Subcutaneous adipose tissue (tissue), 4 donors: ENCODE data around the gene CILP2. TPM values are rescaled to one million over a fixed set of nuclear protein-coding genes. Genes with fewer than 3 reads are reported as not detected.

Experiments used
- total RNA-seq, 4 donors: library from RNA; depleted of rRNA; stranded (reverse); fragments of >200 nt; gene quantifications; one replicate each; pipeline ENCODE4 v1.1.0, GENCODE V29; 2016
- TF ChIP-seq, protein P1 (sequence below): fragments of 450-650 bp; IDR thresholded peaks from one replicate; pipeline ENCODE4 v1.5.1; 2016; ENCODE audit warnings: low read depth, mild to moderate bottlenecking, control low read depth, antibody characterized with exemption, moderate library complexity

CILP2 gene
- total RNA-seq, 4 donors from 2014 or later, result 0.38 to 0.85 TPM; not detected in 2

DNA sequence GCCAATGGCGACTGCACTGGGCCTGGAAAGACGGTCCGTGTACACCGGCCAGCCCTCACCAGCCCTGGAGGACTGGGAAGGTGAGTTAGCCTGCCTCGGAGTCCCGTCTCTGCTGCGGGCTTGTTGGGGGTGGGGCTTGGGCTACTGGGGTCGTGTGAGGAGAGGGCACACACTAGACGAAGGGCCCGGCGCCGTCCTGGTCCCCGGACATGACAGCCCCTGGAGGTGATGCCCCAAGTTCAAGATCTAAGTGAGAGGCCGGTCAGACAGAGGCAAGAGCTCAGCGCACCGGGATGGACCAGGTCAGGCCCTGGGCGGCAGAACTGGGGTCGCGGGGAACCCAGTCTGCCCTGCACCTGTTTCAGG lies 1.6 kb downstream of the CILP2 start:
- TF ChIP-seq, protein P1, sequence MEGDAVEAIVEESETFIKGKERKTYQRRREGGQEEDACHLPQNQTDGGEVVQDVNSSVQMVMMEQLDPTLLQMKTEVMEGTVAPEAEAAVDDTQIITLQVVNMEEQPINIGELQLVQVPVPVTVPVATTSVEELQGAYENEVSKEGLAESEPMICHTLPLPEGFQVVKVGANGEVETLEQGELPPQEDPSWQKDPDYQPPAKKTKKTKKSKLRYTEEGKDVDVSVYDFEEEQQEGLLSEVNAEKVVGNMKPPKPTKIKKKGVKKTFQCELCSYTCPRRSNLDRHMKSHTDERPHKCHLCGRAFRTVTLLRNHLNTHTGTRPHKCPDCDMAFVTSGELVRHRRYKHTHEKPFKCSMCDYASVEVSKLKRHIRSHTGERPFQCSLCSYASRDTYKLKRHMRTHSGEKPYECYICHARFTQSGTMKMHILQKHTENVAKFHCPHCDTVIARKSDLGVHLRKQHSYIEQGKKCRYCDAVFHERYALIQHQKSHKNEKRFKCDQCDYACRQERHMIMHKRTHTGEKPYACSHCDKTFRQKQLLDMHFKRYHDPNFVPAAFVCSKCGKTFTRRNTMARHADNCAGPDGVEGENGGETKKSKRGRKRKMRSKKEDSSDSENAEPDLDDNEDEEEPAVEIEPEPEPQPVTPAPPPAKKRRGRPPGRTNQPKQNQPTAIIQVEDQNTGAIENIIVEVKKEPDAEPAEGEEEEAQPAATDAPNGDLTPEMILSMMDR, result no peak

DNA sequence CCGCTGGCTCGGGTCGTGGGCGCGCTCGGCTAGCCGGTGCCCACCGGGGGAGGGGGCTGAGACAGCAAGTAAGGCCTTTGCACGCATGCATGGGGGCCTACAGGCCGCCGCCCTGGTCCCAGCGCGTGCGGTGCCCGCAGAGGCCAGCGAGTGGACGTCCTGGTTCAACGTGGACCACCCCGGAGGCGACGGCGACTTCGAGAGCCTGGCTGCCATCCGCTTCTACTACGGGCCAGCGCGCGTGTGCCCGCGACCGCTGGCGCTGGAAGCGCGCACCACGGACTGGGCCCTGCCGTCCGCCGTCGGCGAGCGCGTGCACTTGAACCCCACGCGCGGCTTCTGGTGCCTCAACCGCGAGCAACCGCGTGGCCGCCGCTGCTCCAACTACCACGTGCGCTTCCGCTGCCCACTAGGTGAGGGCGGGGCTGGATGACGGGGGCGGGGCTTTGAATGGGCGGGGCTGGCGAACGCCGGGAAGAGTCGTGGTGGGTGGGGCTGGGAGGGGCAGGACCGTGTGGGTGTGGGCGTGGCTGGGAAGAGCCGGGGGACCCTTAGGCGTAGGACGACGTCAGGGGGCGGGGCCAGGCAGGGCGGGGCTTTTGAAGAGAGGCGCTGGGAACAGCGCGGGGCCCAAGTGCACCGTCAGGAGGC lies 2.1 kb downstream of the CILP2 start:
- TF ChIP-seq, protein P1, result no peak

DNA sequence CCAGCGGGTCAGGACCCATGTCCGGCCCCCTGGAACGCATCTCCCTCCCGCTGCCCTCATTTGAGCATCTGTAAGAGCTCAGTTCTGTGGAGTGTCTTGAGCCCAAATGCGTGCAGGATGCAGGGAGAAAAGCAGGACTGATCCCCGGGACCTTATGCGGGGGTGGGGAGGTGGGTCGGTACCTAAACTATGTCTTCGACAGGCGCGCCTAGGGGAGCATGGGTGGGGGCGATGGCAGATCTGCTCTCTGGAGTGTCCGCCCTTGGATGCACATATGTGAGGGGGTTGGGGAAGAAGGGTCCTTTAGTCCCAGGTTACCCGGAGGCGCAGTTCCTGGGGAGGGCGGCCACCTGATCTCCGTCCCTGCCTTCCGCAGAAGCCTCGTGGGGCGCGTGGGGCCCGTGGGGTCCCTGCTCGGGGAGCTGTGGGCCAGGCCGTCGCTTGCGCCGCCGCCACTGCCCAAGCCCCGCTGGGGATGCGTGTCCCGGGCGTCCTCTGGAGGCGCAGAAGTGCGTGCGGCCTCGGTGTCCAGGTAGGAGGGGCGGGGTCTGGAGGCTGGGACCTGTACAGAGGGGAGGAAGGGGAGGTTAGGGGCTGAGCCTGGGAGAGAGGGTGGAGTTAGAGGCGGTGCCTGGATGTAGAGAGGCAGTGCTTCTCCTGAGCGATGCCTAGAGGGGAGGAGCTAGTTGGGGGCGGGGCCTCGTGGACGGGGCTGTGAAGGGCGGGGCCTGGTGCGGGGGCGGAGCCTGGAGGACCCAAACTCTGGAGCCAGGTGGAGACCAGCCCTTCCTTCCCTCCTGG lies 2.9 kb downstream of the CILP2 start:
- TF ChIP-seq, protein P1, result no peak

DNA sequence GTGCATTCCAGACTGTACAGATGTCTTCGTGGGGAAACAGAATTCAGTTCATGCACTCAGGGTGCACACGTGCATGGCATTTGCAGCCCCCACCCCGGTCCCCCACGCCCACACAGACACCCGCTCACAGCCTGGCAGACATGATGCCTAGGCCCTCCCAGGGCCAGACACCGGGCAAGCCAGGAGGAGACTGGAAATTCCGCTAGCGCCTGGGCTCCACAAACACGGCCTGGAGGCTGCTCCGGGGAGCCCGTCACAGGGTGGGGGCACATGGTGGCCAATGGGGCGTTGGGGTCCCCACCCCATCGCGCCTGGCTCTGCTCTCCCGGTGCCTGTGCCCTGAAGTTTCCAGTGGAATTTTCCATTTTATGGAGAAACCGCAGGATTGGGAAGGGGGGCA lies 3.6 kb downstream of the CILP2 start:
- TF ChIP-seq, protein P1, result no peak

DNA sequence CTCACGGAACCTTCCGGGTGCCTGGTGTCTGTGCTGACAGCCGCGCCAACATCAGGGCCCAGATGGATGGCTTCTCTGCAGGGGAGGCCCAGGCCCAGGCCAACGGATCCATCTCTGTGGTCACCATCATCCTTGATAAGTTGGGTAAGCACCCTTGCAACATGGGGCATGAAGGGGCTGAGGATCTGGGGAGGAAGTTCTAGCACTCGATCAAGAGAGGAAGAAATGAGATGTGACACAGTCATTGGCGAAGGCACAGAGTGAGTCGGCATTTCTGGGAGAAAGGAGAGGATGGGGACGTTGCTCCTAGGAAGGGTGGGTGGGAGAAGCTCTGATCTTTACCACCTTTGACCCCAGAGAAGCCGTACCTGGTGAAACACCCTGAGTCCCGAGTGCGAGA lies 4.4 kb downstream of the CILP2 start:
- TF ChIP-seq, protein P1, result no peak

DNA sequence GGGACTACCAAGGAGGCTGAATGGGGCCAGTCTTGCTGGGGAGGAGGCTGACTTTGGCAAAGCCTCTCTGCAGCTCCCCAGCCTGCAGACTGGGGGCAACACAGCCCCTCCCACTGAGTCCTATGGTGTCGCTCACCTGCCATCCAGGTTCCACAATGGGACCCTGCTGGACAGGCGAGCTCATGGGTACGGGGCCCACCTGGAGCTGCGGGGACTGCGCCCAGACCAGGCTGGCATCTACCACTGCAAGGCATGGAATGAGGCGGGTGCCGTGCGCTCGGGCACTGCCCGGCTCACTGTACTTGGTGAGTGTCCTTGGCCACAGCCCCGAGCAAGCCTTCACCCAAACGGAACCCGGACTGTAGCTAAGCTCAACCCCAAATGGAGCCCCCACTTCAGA lies 5.0 kb downstream of the CILP2 start:
- TF ChIP-seq, protein P1, result no peak

DNA sequence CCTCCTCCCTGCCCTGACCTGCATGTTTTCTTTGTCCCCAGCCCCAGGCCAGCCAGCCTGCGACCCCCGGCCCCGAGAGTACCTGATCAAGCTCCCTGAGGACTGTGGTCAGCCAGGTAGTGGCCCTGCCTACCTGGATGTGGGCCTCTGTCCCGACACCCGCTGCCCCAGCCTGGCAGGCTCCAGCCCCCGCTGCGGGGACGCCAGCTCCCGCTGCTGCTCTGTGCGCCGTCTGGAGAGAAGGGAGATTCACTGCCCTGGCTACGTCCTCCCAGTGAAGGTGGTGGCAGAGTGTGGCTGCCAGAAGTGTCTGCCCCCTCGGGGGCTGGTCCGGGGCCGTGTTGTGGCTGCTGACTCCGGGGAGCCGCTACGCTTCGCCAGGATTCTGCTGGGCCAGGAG lies 5.6 kb downstream of the CILP2 start:
- TF ChIP-seq, protein P1, result no peak
